Neutrophil (primary cell): Measurements from ENCODE around the gene TTC9C.
A peak's percentile ranks its signal among the peaks of the same experiment; 100 is the strongest.

Source experiments
- H3K27ac ChIP-seq: fragments of 200-600 bp; sonication (generic); 2 replicates; pipeline ENCODE4 v1.5.1; 2016; ENCODE audit warnings: mild to moderate bottlenecking, moderate library complexity
- H3K27me3 ChIP-seq: fragments of 200-600 bp; sonication (generic); 2 replicates; pipeline ENCODE4 v1.6.0; 2016; ENCODE audit warnings: mild to moderate bottlenecking
- H3K36me3 ChIP-seq: fragments of 200-600 bp; sonication (generic); 2 replicates; pipeline ENCODE4 v1.5.1; 2017
- H3K4me1 ChIP-seq, 2 experiments: fragments of 200-600 bp in 1 of 2; sonication (generic) in 1 of 2; 1 replicate in 1 of 2; 2 replicates in 1 of 2; pipeline versions ENCODE4 v1.5.1 to v1.6.1; 2013 to 2016; ENCODE audit warnings: low read depth in 1 of 2, low read length in 1 of 2, mild to moderate bottlenecking in 1 of 2, moderate library complexity in 1 of 2; ENCODE audit not compliant: control insufficient read depth in 1 of 2, insufficient read depth in 1 of 2
- H3K4me3 ChIP-seq, 2 experiments: fragments of 200-600 bp in 1 of 2; sonication (generic) in 1 of 2; 1 replicate in 1 of 2; 2 replicates in 1 of 2; pipeline ENCODE4 v1.5.1; 2013 to 2016; ENCODE audit warnings: low read depth in 1 of 2, low read length in 1 of 2, mild to moderate bottlenecking in 1 of 2, moderate library complexity in 1 of 2
- H3K9me3 ChIP-seq: fragments of 200-600 bp; sonication (generic); 2 replicates; pipeline ENCODE4 v1.5.1; 2016
- TF ChIP-seq, protein P1 (sequence below): fragments of 200-600 bp; sonication (generic); IDR thresholded peaks from 2 replicates; pipeline ENCODE4 v1.5.1; 2016; ENCODE audit warnings: antibody characterized with exemption

Gene TTC9C

DNA sequence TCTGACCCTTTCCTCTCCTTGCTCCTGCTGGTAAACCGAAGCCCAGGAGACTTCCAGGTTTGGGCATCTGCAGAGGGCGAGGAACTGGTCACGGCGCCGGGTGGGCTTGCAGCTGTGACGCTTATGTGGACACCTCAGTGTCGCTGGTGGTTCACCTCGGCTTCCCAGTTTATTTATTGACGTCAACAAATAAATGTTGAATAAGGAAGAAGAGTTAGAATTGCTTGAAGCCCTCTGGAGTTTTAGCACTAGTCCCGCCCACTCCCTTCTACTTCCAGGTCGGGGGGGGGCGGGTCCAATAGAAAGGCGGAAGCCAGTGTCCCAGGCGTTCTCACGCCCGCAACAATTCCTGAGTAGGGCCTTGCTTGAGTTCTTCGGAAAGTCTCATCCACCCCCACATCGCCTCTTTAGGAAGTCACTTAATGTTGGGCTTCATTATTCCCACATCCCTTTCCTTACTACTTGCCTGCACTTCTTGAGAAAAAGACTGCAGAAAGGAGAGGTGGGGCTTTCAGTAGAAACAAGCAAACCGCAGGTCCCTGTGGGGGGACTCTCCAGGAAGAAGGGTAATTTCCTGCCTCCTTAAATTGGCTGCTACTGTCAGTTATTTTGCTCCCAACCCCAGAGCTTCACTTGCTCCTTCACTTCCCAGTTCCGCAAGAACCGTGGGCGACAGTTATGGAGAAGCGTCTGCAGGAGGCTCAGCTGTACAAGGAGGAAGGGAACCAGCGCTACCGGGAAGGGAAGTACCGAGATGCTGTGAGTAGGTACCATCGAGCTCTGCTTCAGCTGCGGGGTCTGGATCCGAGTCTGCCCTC, at the start of gene TTC9C:
TTC9C (plus strand) TSS at position 316 of the 818 bp plus-strand sequence; CDS start at position 679, 363 bp downstream.
- TF ChIP-seq, protein P1, sequence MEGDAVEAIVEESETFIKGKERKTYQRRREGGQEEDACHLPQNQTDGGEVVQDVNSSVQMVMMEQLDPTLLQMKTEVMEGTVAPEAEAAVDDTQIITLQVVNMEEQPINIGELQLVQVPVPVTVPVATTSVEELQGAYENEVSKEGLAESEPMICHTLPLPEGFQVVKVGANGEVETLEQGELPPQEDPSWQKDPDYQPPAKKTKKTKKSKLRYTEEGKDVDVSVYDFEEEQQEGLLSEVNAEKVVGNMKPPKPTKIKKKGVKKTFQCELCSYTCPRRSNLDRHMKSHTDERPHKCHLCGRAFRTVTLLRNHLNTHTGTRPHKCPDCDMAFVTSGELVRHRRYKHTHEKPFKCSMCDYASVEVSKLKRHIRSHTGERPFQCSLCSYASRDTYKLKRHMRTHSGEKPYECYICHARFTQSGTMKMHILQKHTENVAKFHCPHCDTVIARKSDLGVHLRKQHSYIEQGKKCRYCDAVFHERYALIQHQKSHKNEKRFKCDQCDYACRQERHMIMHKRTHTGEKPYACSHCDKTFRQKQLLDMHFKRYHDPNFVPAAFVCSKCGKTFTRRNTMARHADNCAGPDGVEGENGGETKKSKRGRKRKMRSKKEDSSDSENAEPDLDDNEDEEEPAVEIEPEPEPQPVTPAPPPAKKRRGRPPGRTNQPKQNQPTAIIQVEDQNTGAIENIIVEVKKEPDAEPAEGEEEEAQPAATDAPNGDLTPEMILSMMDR, result no peak
- peak within 1 kb of the TSS; percentile 82 to 100 for H3K4me3 ChIP-seq
- H3K4me1 ChIP-seq, result peaks cover 45 to 47% of the 10 kb centered on the region in 2 experiments
- no peaks in the 10 kb centered on the region for H3K27me3 ChIP-seq
- H3K27ac ChIP-seq, result peak within 1 kb of the TSS; percentile 98
- peaks cover 13% of the 10 kb centered on the region for H3K36me3 ChIP-seq
- H3K9me3 ChIP-seq, result no peaks in the 10 kb centered on the region

DNA sequence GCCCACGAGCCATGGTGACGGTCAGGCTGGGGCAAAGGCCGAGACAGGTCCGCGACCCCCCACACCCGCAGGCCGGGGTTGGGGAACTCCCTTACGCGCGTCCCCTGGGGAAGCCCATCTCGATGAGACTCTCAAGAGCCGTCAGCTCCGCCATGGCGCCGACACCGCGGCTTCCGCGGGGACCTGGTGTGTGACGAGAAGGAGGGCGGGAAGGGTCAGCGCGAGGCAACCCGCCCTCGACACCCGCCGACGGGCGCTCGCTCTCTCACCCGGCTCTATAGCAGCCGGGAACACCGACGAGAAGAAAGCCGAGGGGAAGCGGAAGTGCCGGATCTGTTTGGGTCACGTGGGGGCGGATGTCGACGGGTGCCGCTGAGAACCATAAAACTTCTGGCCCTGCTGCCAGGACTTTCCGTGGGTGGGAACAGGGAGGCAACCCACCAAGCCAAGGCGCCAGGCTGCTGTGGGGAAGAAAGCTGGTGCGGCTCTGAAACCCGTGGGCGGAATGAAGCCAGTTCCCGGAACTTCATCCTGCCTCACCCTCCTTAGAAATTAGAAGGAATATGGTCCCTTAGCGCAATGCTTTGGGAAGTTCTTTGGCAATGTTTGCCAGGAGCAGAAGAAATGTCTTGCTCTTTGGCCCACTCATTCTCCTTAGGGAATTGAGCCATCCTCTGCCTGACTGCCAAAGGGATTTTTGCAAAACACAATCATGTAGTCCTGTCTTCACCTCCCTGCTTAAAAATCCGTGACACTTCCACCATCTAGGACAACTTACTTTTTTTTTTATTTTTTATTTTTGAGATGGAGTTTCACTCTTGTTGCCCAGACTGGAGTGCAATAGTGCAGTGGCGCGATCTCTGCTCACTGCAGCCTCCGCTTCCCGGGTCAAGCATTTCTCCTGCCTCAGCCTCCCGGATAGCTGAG, 49.3 kb upstream of the TTC9C start, which contains the start of gene UBXN1:
UBXN1 (minus strand) TSS at position 304 of the 927 bp plus-strand sequence; CDS start at position 154, 150 bp downstream.
- Histone ChIP-seq H3K27ac (peak within 1 kb of the TSS; percentile 90), H3K27me3 (no peaks in the 10 kb centered on the region), H3K4me1 (peaks cover 17 to 20% of the 10 kb centered on the region in 2 experiments), H3K36me3 (peaks cover 37% of the 10 kb centered on the region), H3K9me3 (no peaks in the 10 kb centered on the region), H3K4me3 (peak within 1 kb of the TSS; percentile 87 to 98)
- TF ChIP-seq, protein P1, result no peak

DNA sequence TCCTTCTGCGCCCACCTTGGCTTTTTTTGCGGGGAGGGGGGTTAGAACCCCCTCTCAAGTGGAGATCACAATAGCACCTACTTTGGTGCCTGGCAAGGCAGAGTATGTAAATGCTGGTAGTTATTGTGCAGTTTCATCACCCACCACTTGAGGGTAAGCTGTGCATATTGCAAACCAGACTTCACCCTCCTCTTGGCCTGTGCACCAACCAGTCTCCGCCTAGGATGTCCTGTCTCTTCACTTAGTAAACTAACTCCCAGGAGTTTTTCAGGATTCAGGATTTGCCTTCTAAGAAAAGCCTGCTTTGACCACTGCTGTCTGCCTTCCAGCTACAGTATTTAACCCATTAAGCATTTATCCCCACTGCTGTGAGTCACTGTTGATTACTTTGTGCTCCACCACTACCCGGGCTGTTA, 47.5 kb upstream of the TTC9C start:
- Histone ChIP-seq H3K9me3 (no peaks in the 10 kb centered on the region), H3K27me3 (no peaks in the 10 kb centered on the region), H3K4me3 (no peak overlapping the region), H3K27ac (no peak overlapping the region), H3K36me3 (peaks cover 22% of the 10 kb centered on the region), H3K4me1 (peaks cover 17 to 20% of the 10 kb centered on the region in 2 experiments)
- TF ChIP-seq, protein P1, result no peak

GRCh38 chr11:62682518-62682917, 45.8 kb upstream of the TTC9C start:
- H3K27ac ChIP-seq, result no peak overlapping the region
- TF ChIP-seq, protein P1, result no peak
- H3K4me1 ChIP-seq, result peaks cover 14 to 16% of the 10 kb centered on the region in 2 experiments
- H3K36me3 ChIP-seq, result peaks cover 5% of the 10 kb centered on the region
- no peaks in the 10 kb centered on the region for H3K9me3 ChIP-seq
- H3K4me3 ChIP-seq, result no peak overlapping the region
- H3K27me3 ChIP-seq, result peaks cover 16% of the 10 kb centered on the region

DNA sequence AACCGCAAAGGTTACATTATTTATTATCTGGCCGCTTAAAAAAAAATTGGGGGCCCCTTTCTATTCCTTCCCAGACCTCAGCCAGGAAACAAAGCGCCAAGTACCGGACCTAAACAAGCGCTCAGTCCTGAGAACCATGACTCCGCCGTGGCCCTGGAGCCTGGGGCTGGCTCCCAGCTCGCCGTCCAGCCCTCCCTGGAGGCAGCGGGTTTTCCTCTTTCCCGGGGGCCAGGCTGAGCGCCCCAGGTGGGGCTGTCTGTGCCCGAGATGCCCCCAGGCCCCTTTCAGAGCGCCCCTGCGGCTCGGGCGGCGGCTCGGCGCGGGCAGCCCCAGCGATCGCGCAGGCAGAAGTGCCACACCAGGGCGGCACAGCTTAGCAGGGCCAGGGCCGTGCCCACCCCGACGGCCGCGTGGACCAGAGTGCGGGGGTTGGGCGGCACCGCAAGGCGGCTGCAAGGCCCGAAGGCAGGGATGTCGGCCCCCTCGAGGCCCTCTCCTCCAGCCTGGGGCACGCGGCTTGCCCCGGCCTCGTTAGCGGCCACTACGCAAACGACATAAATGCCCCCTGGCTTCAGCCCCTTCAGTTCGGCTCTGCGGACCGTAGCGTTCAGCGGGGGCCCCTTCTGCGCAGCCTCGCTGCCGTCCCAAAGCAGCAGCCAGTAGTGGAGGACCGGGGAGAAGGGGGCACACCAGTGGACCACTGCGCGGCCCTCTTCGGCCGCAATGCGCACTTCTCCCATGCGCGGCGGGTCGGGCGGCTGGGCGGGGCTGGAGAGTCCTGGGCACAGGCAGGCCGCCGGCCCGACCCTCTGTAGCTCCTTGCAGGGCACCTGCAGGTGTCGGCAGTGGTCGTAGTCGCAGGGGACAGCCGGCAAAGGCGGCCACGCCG, 40.5 kb upstream of the TTC9C start:
- peak overlapping the region; percentile 10 to 39 for H3K4me3 ChIP-seq
- H3K27ac ChIP-seq, result no peak overlapping the region

More for the DNA sequence above, 40.5 kb upstream of the TTC9C start:
- Histone ChIP-seq H3K27me3 (peaks cover 35% of the 10 kb centered on the region), H3K36me3 (peaks cover 29% of the 10 kb centered on the region), H3K9me3 (no peaks in the 10 kb centered on the region), H3K4me1 (peaks cover 4 to 5% of the 10 kb centered on the region in 2 experiments)
- TF ChIP-seq, protein P1, result no peak
